Neuronal stem cell (in vitro differentiated cells): ENCODE measurements around the gene PKP4.
"Not testable (repeated sequence)": the region's sequence is repeated elsewhere in the genome, so short reads cannot be mapped to it uniquely, and the experiment has no call there.

Source experiments
- DNase-seq: peaks from one replicate; pipeline ENCODE4 v3.0.0-alpha.2; 2013; ENCODE audit warnings: low spot score
- H2AFZ ChIP-seq: one replicate; pipeline ENCODE4 v1.6.1; 2013; ENCODE audit warnings: mild to moderate bottlenecking, low read length, inconsistent platforms
- H2AK5ac ChIP-seq: 2 replicates; pipeline ENCODE4 v1.6.1; 2013; ENCODE audit warnings: low read depth, mild to moderate bottlenecking, inconsistent platforms, low read length, moderate library complexity, mixed read lengths
- H2BK120ac ChIP-seq: 2 replicates; pipeline ENCODE4 v1.6.1; 2013; ENCODE audit warnings: low read depth, mild to moderate bottlenecking, inconsistent platforms, low read length, moderate library complexity, mixed read lengths
- H2BK12ac ChIP-seq: one replicate; pipeline ENCODE4 v1.6.1; 2013; ENCODE audit warnings: low read length, inconsistent platforms
- H2BK15ac ChIP-seq: 2 replicates; pipeline ENCODE4 v1.6.1; 2013; ENCODE audit warnings: mild to moderate bottlenecking, low read length, inconsistent platforms, mixed read lengths
- H2BK5ac ChIP-seq: one replicate; pipeline ENCODE4 v1.6.1; 2013; ENCODE audit warnings: inconsistent platforms, mild to moderate bottlenecking, low read length, moderate library complexity
- H3K14ac ChIP-seq: one replicate; pipeline ENCODE4 v1.6.1; 2013; ENCODE audit warnings: low read length, inconsistent platforms
- H3K18ac ChIP-seq: 2 replicates; pipeline ENCODE4 v1.6.1; 2013; ENCODE audit warnings: low read length, inconsistent platforms
- H3K23ac ChIP-seq: 2 replicates; pipeline ENCODE4 v1.6.1; 2013; ENCODE audit warnings: low read depth, mild to moderate bottlenecking, mixed read lengths, low read length, inconsistent platforms; ENCODE audit not compliant: poor library complexity
- H3K27ac ChIP-seq: replicated peaks from 3 replicates; pipeline ENCODE4 v1.5.1; 2013; ENCODE audit warnings: low read length, inconsistent platforms
- H3K27me3 ChIP-seq, 3 experiments: 2 replicates each; pipeline ENCODE4 v1.6.1; 2013; ENCODE audit warnings: low read length in 3 of 3, mild to moderate bottlenecking in 2 of 3, inconsistent platforms in 1 of 3, low read depth in 1 of 3, mixed read lengths in 1 of 3, moderate library complexity in 1 of 3; ENCODE audit not compliant: control insufficient read depth in 3 of 3, insufficient read depth in 3 of 3
- H3K36me3 ChIP-seq, 2 donors: replicated peaks in 1 of 2; 2 replicates each; pipeline ENCODE4 v1.6.1; 2013; ENCODE audit warnings: low read length in 2 of 2; ENCODE audit not compliant: control insufficient read depth in 2 of 2, insufficient read depth in 2 of 2
- H3K4ac ChIP-seq: 2 replicates; pipeline ENCODE4 v1.6.1; 2013; ENCODE audit warnings: inconsistent platforms, mild to moderate bottlenecking, low read length, moderate library complexity
- H3K4me1 ChIP-seq, 2 donors: 1 replicate in 1 of 2; 2 replicates in 1 of 2; pipeline ENCODE4 v1.6.1; 2013; ENCODE audit warnings: low read length in 2 of 2, low read depth in 1 of 2; ENCODE audit not compliant: control insufficient read depth in 2 of 2, insufficient read depth in 1 of 2
- H3K4me2 ChIP-seq: one replicate; pipeline ENCODE4 v1.6.1; 2013; ENCODE audit warnings: mild to moderate bottlenecking, low read length, inconsistent platforms; ENCODE audit not compliant: insufficient read depth, poor library complexity, severe bottlenecking
- H3K4me3 ChIP-seq, 2 donors: 2 replicates each; pipeline ENCODE4 v1.5.1; 2013; ENCODE audit warnings: low read length in 2 of 2, mild to moderate bottlenecking in 2 of 2, inconsistent platforms in 1 of 2, moderate library complexity in 1 of 2
- H3K79me1 ChIP-seq: one replicate; pipeline ENCODE4 v1.6.1; 2013; ENCODE audit warnings: low read depth, mild to moderate bottlenecking, inconsistent platforms, low read length, moderate library complexity
- H3K9ac ChIP-seq: one replicate; pipeline ENCODE4 v1.6.1; 2013; ENCODE audit warnings: mild to moderate bottlenecking, low read depth, low read length, inconsistent platforms; ENCODE audit not compliant: poor library complexity
- H3K9me3 ChIP-seq, 2 donors: replicated peaks in 1 of 2; 2 replicates each; pipeline versions ENCODE3 to v1.6.1; 2013; ENCODE audit warnings: low read length in 2 of 2, mild to moderate bottlenecking in 2 of 2, inconsistent platforms in 1 of 2, low read depth in 1 of 2, mixed read lengths in 1 of 2, moderate library complexity in 1 of 2; ENCODE audit not compliant: control insufficient read depth in 2 of 2, insufficient read depth in 1 of 2
- H4K8ac ChIP-seq: one replicate; pipeline ENCODE4 v1.6.1; 2013; ENCODE audit warnings: low read depth, mild to moderate bottlenecking, inconsistent platforms, low read length, moderate library complexity
- H4K91ac ChIP-seq: one replicate; pipeline ENCODE4 v1.6.1; 2013; ENCODE audit warnings: low read length, low read depth, mild to moderate bottlenecking, inconsistent platforms; ENCODE audit not compliant: poor library complexity
- WGBS, 2 donors: extraction: QIAGEN DNeasy Blood & Tissue Kit; methylation state at CpG; one replicate each; pipeline ENCODE4 v1.1.7; 2013; ENCODE audit warnings: missing lambda C conversion rate in 2 of 2, mixed read lengths in 1 of 2; ENCODE audit not compliant: insufficient read length in 2 of 2, insufficient replicate concordance in 1 of 2; ENCODE audit errors: extremely low coverage in 2 of 2; 5-methylcytosine and 5-hydroxymethylcytosine counted together

The PKP4 gene

DNA sequence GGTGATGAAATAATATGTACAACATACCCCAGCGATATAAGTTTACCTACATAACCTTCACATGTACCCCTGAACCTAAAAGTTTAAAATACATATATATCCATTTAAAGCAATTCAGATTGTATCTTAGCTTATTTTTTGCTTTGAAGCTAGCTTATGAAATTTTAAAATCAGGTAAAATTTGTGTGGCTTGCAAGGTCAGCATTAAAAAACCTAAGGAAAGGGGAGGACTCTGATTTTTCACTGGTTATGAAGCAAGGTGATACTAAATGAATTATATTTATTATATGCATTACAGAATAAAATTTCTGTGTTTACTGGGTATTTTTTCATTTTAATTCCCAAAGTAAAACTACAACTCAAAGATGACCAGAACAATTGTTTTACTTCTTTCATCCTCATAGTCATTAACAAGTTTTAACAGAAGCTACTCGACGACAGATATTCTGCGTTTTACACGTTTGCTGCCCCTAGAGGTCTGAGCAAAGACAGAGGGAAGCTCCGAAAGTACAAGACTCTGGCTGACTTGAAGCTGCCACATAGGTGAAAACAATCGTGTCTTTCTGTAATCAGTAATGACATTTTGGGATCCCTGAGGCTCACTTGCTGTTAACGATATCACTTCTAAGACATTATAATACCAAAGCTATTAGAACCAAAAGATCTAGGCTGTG, 17.1 kb downstream of the PKP4 start:
- H3K4me1 ChIP-seq: peaks cover 0 to 1% of the 10 kb centered on the region in 2 donors
- H3K79me1 ChIP-seq: no peaks in the 10 kb centered on the region
- H3K4me3 ChIP-seq: no peak overlapping the region
- peaks cover 0 to 8% of the 10 kb centered on the region in 2 donors for H3K9me3 ChIP-seq
- H3K36me3 ChIP-seq: peaks cover 0 to 7% of the 10 kb centered on the region in 2 donors
- no peak overlapping the region for H3K4ac ChIP-seq
- H2BK5ac ChIP-seq: no peak overlapping the region
- no peak overlapping the region for H2AK5ac ChIP-seq
- H3K4me2 ChIP-seq: no peak overlapping the region
- no peak overlapping the region for H4K91ac ChIP-seq
- H2BK120ac ChIP-seq: no peak overlapping the region
- H3K27me3 ChIP-seq: no peaks in the 10 kb centered on the region
- H3K14ac ChIP-seq: no peak overlapping the region
- H3K9ac ChIP-seq: no peak overlapping the region
- no peak overlapping the region for H2BK12ac ChIP-seq
- no peak overlapping the region for H3K18ac ChIP-seq
- H2AFZ ChIP-seq: no peak overlapping the region
- no peak overlapping the region for H3K27ac ChIP-seq
- WGBS, 2 donors: no CpG with 5 or more reads among the region's 8 CpGs
- DNase-seq: no peak
- no peak overlapping the region for H3K23ac ChIP-seq
- no peak overlapping the region for H4K8ac ChIP-seq
- H2BK15ac ChIP-seq: no peak overlapping the region

DNA sequence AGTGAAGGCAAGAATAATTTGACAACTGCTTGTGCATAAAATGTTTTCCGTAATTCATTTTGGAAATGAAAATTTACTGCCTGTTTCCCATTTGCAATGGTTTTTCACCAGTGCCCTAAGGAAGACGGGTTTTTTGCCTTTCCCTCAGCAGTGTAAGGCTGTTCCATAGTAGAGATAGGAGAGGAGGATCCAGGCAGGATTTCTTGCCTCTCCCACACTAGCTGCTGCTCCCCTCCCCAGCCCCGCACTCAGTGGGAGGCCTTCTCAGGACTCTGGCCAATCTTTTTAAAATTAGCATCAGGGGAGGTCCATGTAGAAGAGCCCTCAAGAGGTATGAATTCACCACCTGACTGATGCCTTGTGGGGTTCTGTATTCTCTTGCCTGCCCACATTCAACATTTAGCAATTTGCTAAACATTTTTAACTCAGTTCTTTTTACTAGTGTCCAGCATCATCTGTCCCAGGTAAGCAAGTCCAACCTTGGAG, 17.8 kb downstream of the PKP4 start:
- not testable (repeated sequence) for H3K4me3 ChIP-seq
- WGBS, 2 donors: no CpG with 5 or more reads among the region's 3 CpGs

DNA sequence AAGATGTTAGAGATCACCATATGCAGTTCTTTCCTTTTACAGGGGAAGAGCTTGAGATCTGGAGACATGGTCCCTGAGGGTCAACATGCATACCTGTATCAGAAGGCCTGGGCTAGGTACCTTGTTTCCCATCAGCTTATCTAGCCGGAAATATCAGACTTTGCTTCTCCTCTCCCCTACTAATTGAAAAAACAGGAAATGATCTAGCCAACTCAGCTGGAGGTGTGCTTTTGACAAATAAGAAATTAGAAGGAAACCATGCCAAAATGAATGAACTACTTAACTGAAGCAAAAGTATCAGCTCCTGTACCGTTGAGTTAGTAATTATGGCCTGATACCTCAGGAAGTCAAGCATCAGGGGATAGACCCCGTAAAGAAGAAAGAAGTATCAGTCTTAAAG, 20.4 kb downstream of the PKP4 start:
- no peak overlapping the region for H2BK120ac ChIP-seq
- H4K8ac ChIP-seq: no peak overlapping the region
- no peak overlapping the region for H3K4me3 ChIP-seq
- H3K4me1 ChIP-seq: peaks cover 0 to 1% of the 10 kb centered on the region in 2 donors
- WGBS, 2 donors: no CpG with 5 or more reads among the region's 3 CpGs
- no peak overlapping the region for H3K27ac ChIP-seq
- H2BK12ac ChIP-seq: no peak overlapping the region
- no peak overlapping the region for H3K4ac ChIP-seq
- no peak overlapping the region for H3K4me2 ChIP-seq
- no peak overlapping the region for H2AFZ ChIP-seq
- no peak overlapping the region for H4K91ac ChIP-seq
- H3K18ac ChIP-seq: no peak overlapping the region
- no peak overlapping the region for H3K9ac ChIP-seq
- H3K14ac ChIP-seq: no peak overlapping the region
- H2BK5ac ChIP-seq: no peak overlapping the region
- no peak overlapping the region for H2AK5ac ChIP-seq
- H2BK15ac ChIP-seq: no peak overlapping the region
- DNase-seq: no peak
- H3K79me1 ChIP-seq: no peaks in the 10 kb centered on the region
- no peak overlapping the region for H3K23ac ChIP-seq
- peaks cover 2 to 3% of the 10 kb centered on the region in 2 donors for H3K9me3 ChIP-seq
- no peaks in the 10 kb centered on the region for H3K27me3 ChIP-seq
- no peaks in the 10 kb centered on the region for H3K36me3 ChIP-seq

More for the DNA sequence above, 17.8 kb downstream of the PKP4 start:
- H3K27me3 ChIP-seq, H2BK120ac ChIP-seq, H3K9me3 ChIP-seq, H2BK5ac ChIP-seq, H3K18ac ChIP-seq, H3K14ac ChIP-seq, H2AK5ac ChIP-seq, H3K4me1 ChIP-seq, H2BK15ac ChIP-seq, H2AFZ ChIP-seq, H4K8ac ChIP-seq, H3K27ac ChIP-seq, DNase-seq, H3K9ac ChIP-seq, H3K23ac ChIP-seq, H3K4ac ChIP-seq, H4K91ac ChIP-seq, H3K79me1 ChIP-seq, H3K36me3 ChIP-seq, H2BK12ac ChIP-seq, H3K4me2 ChIP-seq: not testable (repeated sequence)

DNA sequence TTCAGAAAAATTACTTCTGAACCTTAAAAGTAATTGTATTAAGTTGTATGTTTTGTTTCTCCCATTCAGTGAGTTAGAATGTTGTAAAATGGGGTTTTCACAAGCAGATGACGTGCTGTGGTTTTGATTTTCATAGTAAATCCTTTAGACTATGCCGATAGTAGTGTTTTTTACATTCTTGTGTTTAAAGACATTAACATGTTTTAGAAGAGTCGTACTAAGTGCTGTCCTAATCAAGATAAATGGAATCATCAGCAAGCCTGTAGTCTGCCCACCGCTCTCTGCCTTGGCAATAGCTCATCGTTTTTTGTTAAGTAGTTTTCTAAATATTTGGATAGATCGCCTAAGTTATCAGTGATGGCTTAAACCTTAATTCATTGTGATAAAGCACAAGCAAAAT, 21.5 kb downstream of the PKP4 start:
- Histone ChIP-seq H3K4me2 (no peak overlapping the region), H3K27me3 (no peaks in the 10 kb centered on the region), H3K14ac (no peak overlapping the region), H3K27ac (no peak overlapping the region), H4K91ac (no peak overlapping the region), H2BK5ac (no peak overlapping the region), H3K9ac (no peak overlapping the region), H3K36me3 (no peaks in the 10 kb centered on the region), H2BK120ac (no peak overlapping the region), H3K9me3 (peaks cover 0 to 2% of the 10 kb centered on the region in 2 donors), H4K8ac (no peak overlapping the region), H2AK5ac (no peak overlapping the region), H3K4me1 (peaks cover 0 to 1% of the 10 kb centered on the region in 2 donors), H3K4me3 (no peak overlapping the region), H3K23ac (no peak overlapping the region), H3K79me1 (no peaks in the 10 kb centered on the region), H2BK12ac (no peak overlapping the region), H3K4ac (no peak overlapping the region), H2BK15ac (no peak overlapping the region), H2AFZ (no peak overlapping the region), H3K18ac (no peak overlapping the region)
- WGBS, 2 donors: no CpG with 5 or more reads among the region's 6 CpGs
- DNase-seq: no peak
